Trophoblast cell (in vitro differentiated cells and primary cell): Measurements from ENCODE around the gene CDC7.

Source experiments
- DNase-seq, 2 donors: peaks; one replicate each; pipeline ENCODE4 v3.0.0-alpha.2; 2016
- H2AFZ ChIP-seq: 2 replicates; pipeline ENCODE4 v1.6.1; 2013; ENCODE audit warnings: low read length, moderate library complexity, mild to moderate bottlenecking; ENCODE audit not compliant: insufficient read depth, poor library complexity
- H2AK5ac ChIP-seq: 2 replicates; pipeline ENCODE4 v1.6.1; 2013; ENCODE audit warnings: mild to moderate bottlenecking, low read length
- H2BK120ac ChIP-seq: 2 replicates; pipeline ENCODE4 v1.6.1; 2013; ENCODE audit warnings: low read length, mild to moderate bottlenecking, moderate library complexity; ENCODE audit not compliant: insufficient read depth, poor library complexity
- H2BK12ac ChIP-seq: 2 replicates; pipeline ENCODE4 v1.6.1; 2013; ENCODE audit warnings: mild to moderate bottlenecking, low read length, moderate library complexity
- H2BK5ac ChIP-seq: 2 replicates; pipeline ENCODE4 v1.6.1; 2013; ENCODE audit warnings: low read length, low read depth, moderate library complexity, mild to moderate bottlenecking; ENCODE audit not compliant: poor library complexity
- H3K14ac ChIP-seq: 2 replicates; pipeline ENCODE4 v1.6.1; 2013; ENCODE audit warnings: mild to moderate bottlenecking, low read length
- H3K18ac ChIP-seq: 2 replicates; pipeline ENCODE4 v1.6.1; 2013; ENCODE audit warnings: mild to moderate bottlenecking, low read length
- H3K23ac ChIP-seq: 2 replicates; pipeline ENCODE4 v1.6.1; 2013; ENCODE audit warnings: low read length
- H3K27ac ChIP-seq: 2 replicates; pipeline ENCODE4 v1.5.1; 2013; ENCODE audit warnings: low read depth, mild to moderate bottlenecking, inconsistent platforms, low read length, moderate library complexity
- H3K27me3 ChIP-seq: 2 replicates; pipeline ENCODE4 v1.6.1; 2013; ENCODE audit warnings: inconsistent platforms, mild to moderate bottlenecking, low read length, moderate library complexity; ENCODE audit not compliant: insufficient read depth
- H3K36me3 ChIP-seq, 2 experiments: 1 replicate in 1 of 2; 2 replicates in 1 of 2; pipeline ENCODE4 v1.6.1; 2013; ENCODE audit warnings: low read length in 2 of 2, mild to moderate bottlenecking in 2 of 2, moderate library complexity in 1 of 2; ENCODE audit not compliant: insufficient read depth in 2 of 2, control insufficient read depth in 1 of 2
- H3K4ac ChIP-seq: 2 replicates; pipeline ENCODE4 v1.6.1; 2013; ENCODE audit warnings: low read depth, mild to moderate bottlenecking, low read length, moderate library complexity
- H3K4me1 ChIP-seq, 2 experiments: 1 replicate in 1 of 2; 2 replicates in 1 of 2; pipeline ENCODE4 v1.6.1; 2013; ENCODE audit warnings: low read length in 2 of 2, mild to moderate bottlenecking in 2 of 2, moderate library complexity in 1 of 2; ENCODE audit not compliant: insufficient read depth in 2 of 2, control insufficient read depth in 1 of 2
- H3K4me2 ChIP-seq: 2 replicates; pipeline ENCODE4 v1.6.1; 2013; ENCODE audit warnings: inconsistent platforms, mild to moderate bottlenecking, low read length, moderate library complexity
- H3K4me3 ChIP-seq: 2 replicates; pipeline ENCODE4 v1.5.1; 2013; ENCODE audit warnings: mild to moderate bottlenecking, low read depth, low read length, inconsistent platforms
- H3K79me1 ChIP-seq: one replicate; pipeline ENCODE4 v1.6.1; 2013; ENCODE audit warnings: low read length
- H3K79me2 ChIP-seq: 2 replicates; pipeline ENCODE4 v1.6.1; 2013; ENCODE audit warnings: low read length, mild to moderate bottlenecking; ENCODE audit not compliant: control insufficient read depth, insufficient read depth, poor library complexity
- H3K9ac ChIP-seq: 2 replicates; pipeline ENCODE4 v1.6.1; 2013; ENCODE audit warnings: mild to moderate bottlenecking, low read length
- H3K9me3 ChIP-seq: 2 replicates; pipeline ENCODE4 v1.6.1; 2013; ENCODE audit warnings: low read depth, mild to moderate bottlenecking, control low read depth, inconsistent platforms, low read length; ENCODE audit not compliant: insufficient read depth
- H4K12ac ChIP-seq: 2 replicates; pipeline ENCODE4 v1.6.1; 2013; ENCODE audit warnings: low read depth, mild to moderate bottlenecking, low read length, moderate library complexity
- H4K8ac ChIP-seq: 2 replicates; pipeline ENCODE4 v1.6.1; 2013; ENCODE audit warnings: low read depth, mild to moderate bottlenecking, low read length, moderate library complexity
- H4K91ac ChIP-seq: one replicate; pipeline ENCODE4 v1.6.1; 2013; ENCODE audit warnings: low read depth, mild to moderate bottlenecking, low read length, moderate library complexity
- WGBS: extraction: QIAGEN DNeasy Blood & Tissue Kit; methylation state at CpG from one replicate; pipeline ENCODE4 v1.1.7; 2013; ENCODE audit warnings: missing lambda C conversion rate; ENCODE audit not compliant: insufficient read length, insufficient coverage; ENCODE audit errors: extremely low coverage; 5-methylcytosine and 5-hydroxymethylcytosine counted together

Gene CDC7

DNA sequence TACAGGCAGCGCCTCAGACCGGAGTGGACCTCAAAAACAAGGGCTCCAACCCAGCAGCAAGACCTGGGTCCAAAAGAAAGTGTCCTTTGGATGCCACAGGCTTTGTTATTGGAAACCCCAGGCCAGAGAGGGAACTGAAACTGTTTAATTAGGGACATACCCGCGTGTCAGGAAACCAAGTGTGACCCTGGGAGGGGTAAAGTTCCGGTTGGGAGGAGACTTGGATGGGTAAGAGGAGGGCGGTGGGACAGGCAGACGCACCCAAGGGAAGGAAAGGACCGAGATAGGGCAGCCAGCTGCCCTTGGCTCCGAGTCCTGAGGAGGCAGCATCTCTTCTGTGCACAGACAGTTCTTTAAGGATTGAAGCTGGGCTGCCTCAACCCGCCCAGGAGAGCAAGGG is 71.4 kb downstream of the CDC7 start:
- Histone ChIP-seq H3K79me2 (no peaks in the 10 kb centered on the region), H3K23ac (no peak overlapping the region), H3K79me1 (no peaks in the 10 kb centered on the region), H3K9ac (no peak overlapping the region), H3K9me3 (no peaks in the 10 kb centered on the region), H3K18ac (no peak overlapping the region), H3K4me2 (no peak overlapping the region), H2BK5ac (no peak overlapping the region), H3K27ac (no peak overlapping the region), H2BK120ac (no peak overlapping the region), H3K27me3 (no peaks in the 10 kb centered on the region), H3K4me3 (no peak overlapping the region), H4K8ac (no peak overlapping the region), H3K36me3 (no peaks in the 10 kb centered on the region), H3K4me1 (peaks cover 0 to 2% of the 10 kb centered on the region in 2 experiments), H2AK5ac (no peak overlapping the region), H3K4ac (no peak overlapping the region), H3K14ac (no peak overlapping the region), H4K12ac (no peak overlapping the region), H4K91ac (no peak overlapping the region), H2AFZ (no peak overlapping the region), H2BK12ac (no peak overlapping the region)
- WGBS: no CpG with 5 or more reads among the region's 10 CpGs
- DNase-seq: no peak
